ENCODE measurements around the gene PMS1.
A peak's percentile ranks its signal among the peaks of the same experiment; 100 is the strongest.

PMS1 gene

GRCh38 chr2:189818249-189819038 lies 34.2 kb downstream of the PMS1 start:
- Histone ChIP-seq H3K9me3 (ENCODE audit: control extremely low read depth in 1 of 5, control insufficient read depth in 4 of 5, insufficient read depth in 2 of 5, low read depth in 1 of 5, low read length in 4 of 5) (peaks cover 0 to 8% (median 0%) of the 10 kb centered on the region in 5 experiments), H3K27ac (ENCODE audit: insufficient read depth in 1 of 2, low read depth in 1 of 2, low read length in 2 of 2, poor library complexity in 1 of 2, severe bottlenecking in 2 of 2) (no peak overlapping the region), H3K4me1 (ENCODE audit: control extremely low read depth in 1 of 4, control insufficient read depth in 4 of 4, insufficient read depth in 4 of 4, low read length in 3 of 4) (no peaks in the 10 kb centered on the region), H3K27me3 (replicated peaks in 2 of 5; ENCODE audit: control insufficient read depth in 4 of 5, insufficient read depth in 5 of 5, low read length in 4 of 5) (no peaks in the 10 kb centered on the region), H3K4me3 (ENCODE audit: control insufficient read depth in 1 of 7, extremely low read depth in 1 of 7, insufficient read depth in 4 of 7, low read depth in 2 of 7, low read length in 6 of 7) (no peak overlapping the region), H3K36me3 (ENCODE audit: control insufficient read depth in 4 of 4, insufficient read depth in 4 of 4, low read length in 3 of 4) (peaks cover 9 to 49% (median 16%) of the 10 kb centered on the region in 4 experiments)
- ChIA-PET CTCF (no interaction called here), POLR2A (no interaction called here)
- no CpG with 5 or more reads among the region's 3 CpGs for WGBS (ENCODE audit: insufficient coverage)
- DNase-seq, result no peak

- Histone ChIP-seq H3K27ac (ENCODE audit: insufficient read depth in 1 of 2, low read depth in 1 of 2, low read length in 2 of 2, poor library complexity in 1 of 2, severe bottlenecking in 2 of 2) (no peak overlapping the region), H3K4me1 (ENCODE audit: control extremely low read depth in 1 of 4, control insufficient read depth in 4 of 4, insufficient read depth in 4 of 4, low read length in 3 of 4) (no peaks in the 10 kb centered on the region), H3K4me3 (ENCODE audit: control insufficient read depth in 1 of 7, extremely low read depth in 1 of 7, insufficient read depth in 4 of 7, low read depth in 2 of 7, low read length in 6 of 7) (no peak overlapping the region), H3K9me3 (ENCODE audit: control extremely low read depth in 1 of 5, control insufficient read depth in 4 of 5, insufficient read depth in 2 of 5, low read depth in 1 of 5, low read length in 4 of 5) (peaks cover 0 to 8% (median 0%) of the 10 kb centered on the region in 5 experiments), H3K27me3 (replicated peaks in 2 of 5; ENCODE audit: control insufficient read depth in 4 of 5, insufficient read depth in 5 of 5, low read length in 4 of 5) (no peaks in the 10 kb centered on the region), H3K36me3 (ENCODE audit: control insufficient read depth in 4 of 4, insufficient read depth in 4 of 4, low read length in 3 of 4) (peaks cover 6 to 45% (median 14%) of the 10 kb centered on the region in 4 experiments)
- ChIA-PET CTCF (interaction anchor here (1.2 kb wide), 1 partner anchor 17 kb away, joined by 3 read pairs; no protein-coding TSS in a partner anchor), POLR2A (no interaction called here)
- DNase-seq, result no peak
- no CpG with 5 or more reads among the region's 1 CpG for WGBS (ENCODE audit: insufficient coverage)
Observed at GRCh38 chr2:189819297-189819704, 35.1 kb downstream of the PMS1 start.

- 96% methylated on average over 23 of the region's 33 CpGs for whole genome bisulfite sequencing (ENCODE audit: insufficient coverage)
Observed at GRCh38 chr2:189821953-189822748, 37.9 kb downstream of the PMS1 start.

GRCh38 chr2:189824694-189825396 lies 40.6 kb downstream of the PMS1 start:
- Histone ChIP-seq H3K4me3 (ENCODE audit: control insufficient read depth in 1 of 7, extremely low read depth in 1 of 7, insufficient read depth in 4 of 7, low read depth in 2 of 7, low read length in 6 of 7) (no peak overlapping the region), H3K4me1 (ENCODE audit: control extremely low read depth in 1 of 4, control insufficient read depth in 4 of 4, insufficient read depth in 4 of 4, low read length in 3 of 4) (no peaks in the 10 kb centered on the region), H3K36me3 (ENCODE audit: control insufficient read depth in 4 of 4, insufficient read depth in 4 of 4, low read length in 3 of 4) (peaks cover 0 to 21% (median 8%) of the 10 kb centered on the region in 4 experiments), H3K27ac (ENCODE audit: insufficient read depth in 1 of 2, low read depth in 1 of 2, low read length in 2 of 2, poor library complexity in 1 of 2, severe bottlenecking in 2 of 2) (no peak overlapping the region), H3K27me3 (replicated peaks in 2 of 5; ENCODE audit: control insufficient read depth in 4 of 5, insufficient read depth in 5 of 5, low read length in 4 of 5) (no peaks in the 10 kb centered on the region), H3K9me3 (ENCODE audit: control extremely low read depth in 1 of 5, control insufficient read depth in 4 of 5, insufficient read depth in 2 of 5, low read depth in 1 of 5, low read length in 4 of 5) (no peaks in the 10 kb centered on the region)
- 100% methylated on average over 3 of the region's 3 CpGs for WGBS (ENCODE audit: insufficient coverage)
- ChIA-PET CTCF (interaction anchor here (1.1 to 1.2 kb wide), 2 partner anchors 10 to 14 kb away, joined by 3 read pairs; no protein-coding TSS in a partner anchor), POLR2A (no interaction called here)
- DNase-seq, result no peak

More at GRCh38 chr2:189821953-189822748, 37.9 kb downstream of the PMS1 start:
- H3K27me3 ChIP-seq (replicated peaks in 2 of 5; ENCODE audit: control insufficient read depth in 4 of 5, insufficient read depth in 5 of 5, low read length in 4 of 5), result no peaks in the 10 kb centered on the region
- no peak overlapping the region for H3K27ac ChIP-seq (ENCODE audit: insufficient read depth in 1 of 2, low read depth in 1 of 2, low read length in 2 of 2, poor library complexity in 1 of 2, severe bottlenecking in 2 of 2)
- POLR2A ChIA-PET, result no interaction called here
- no peaks in the 10 kb centered on the region for H3K4me1 ChIP-seq (ENCODE audit: control extremely low read depth in 1 of 4, control insufficient read depth in 4 of 4, insufficient read depth in 4 of 4, low read length in 3 of 4)
- CTCF ChIA-PET, result interaction anchor here (0.6 kb wide), 1 partner anchor 255 kb away, joined by 3 read pairs; no protein-coding TSS in a partner anchor
- H3K4me3 ChIP-seq (ENCODE audit: control insufficient read depth in 1 of 7, extremely low read depth in 1 of 7, insufficient read depth in 4 of 7, low read depth in 2 of 7, low read length in 6 of 7), result no peak overlapping the region
- peaks cover 0 to 2% (median 0%) of the 10 kb centered on the region in 5 experiments for H3K9me3 ChIP-seq (ENCODE audit: control extremely low read depth in 1 of 5, control insufficient read depth in 4 of 5, insufficient read depth in 2 of 5, low read depth in 1 of 5, low read length in 4 of 5)
- peaks cover 3 to 40% (median 11%) of the 10 kb centered on the region in 4 experiments for H3K36me3 ChIP-seq (ENCODE audit: control insufficient read depth in 4 of 4, insufficient read depth in 4 of 4, low read length in 3 of 4)
- peak in 1 of 3 donors; percentile 3 for DNase-seq

GRCh38 chr2:189826039-189826438 lies 41.8 kb downstream of the PMS1 start:
- ChIA-PET POLR2A (no interaction called here), CTCF (no interaction called here)
- H3K4me3 ChIP-seq (ENCODE audit: control insufficient read depth in 1 of 7, extremely low read depth in 1 of 7, insufficient read depth in 4 of 7, low read depth in 2 of 7, low read length in 6 of 7), result no peak overlapping the region

GRCh38 chr2:189829102-189829833 lies 45.0 kb downstream of the PMS1 start:
- Histone ChIP-seq H3K27ac (ENCODE audit: insufficient read depth in 1 of 2, low read depth in 1 of 2, low read length in 2 of 2, poor library complexity in 1 of 2, severe bottlenecking in 2 of 2) (no peak overlapping the region), H3K36me3 (ENCODE audit: control insufficient read depth in 4 of 4, insufficient read depth in 4 of 4, low read length in 3 of 4) (peaks cover 1 to 9% (median 5%) of the 10 kb centered on the region in 4 experiments), H3K4me1 (ENCODE audit: control extremely low read depth in 1 of 4, control insufficient read depth in 4 of 4, insufficient read depth in 4 of 4, low read length in 3 of 4) (no peaks in the 10 kb centered on the region), H3K27me3 (replicated peaks in 2 of 5; ENCODE audit: control insufficient read depth in 4 of 5, insufficient read depth in 5 of 5, low read length in 4 of 5) (no peaks in the 10 kb centered on the region), H3K4me3 (ENCODE audit: control insufficient read depth in 1 of 7, extremely low read depth in 1 of 7, insufficient read depth in 4 of 7, low read depth in 2 of 7, low read length in 6 of 7) (no peak overlapping the region), H3K9me3 (ENCODE audit: control extremely low read depth in 1 of 5, control insufficient read depth in 4 of 5, insufficient read depth in 2 of 5, low read depth in 1 of 5, low read length in 4 of 5) (no peaks in the 10 kb centered on the region)
- ChIA-PET POLR2A (no interaction called here), CTCF (interaction anchor here (1.1 kb wide), 1 partner anchor 27 kb away, joined by 4 read pairs; no protein-coding TSS in a partner anchor)
- DNase-seq, result no peak
- WGBS (ENCODE audit: insufficient coverage), result 94% methylated on average over 3 of the region's 4 CpGs

More at GRCh38 chr2:189826039-189826438, 41.8 kb downstream of the PMS1 start:
- Histone ChIP-seq H3K27me3 (replicated peaks in 2 of 5; ENCODE audit: control insufficient read depth in 4 of 5, insufficient read depth in 5 of 5, low read length in 4 of 5) (no peaks in the 10 kb centered on the region), H3K9me3 (ENCODE audit: control extremely low read depth in 1 of 5, control insufficient read depth in 4 of 5, insufficient read depth in 2 of 5, low read depth in 1 of 5, low read length in 4 of 5) (no peaks in the 10 kb centered on the region), H3K27ac (ENCODE audit: insufficient read depth in 1 of 2, low read depth in 1 of 2, low read length in 2 of 2, poor library complexity in 1 of 2, severe bottlenecking in 2 of 2) (no peak overlapping the region), H3K36me3 (ENCODE audit: control insufficient read depth in 4 of 4, insufficient read depth in 4 of 4, low read length in 3 of 4) (peaks cover 0 to 13% (median 8%) of the 10 kb centered on the region in 4 experiments), H3K4me1 (ENCODE audit: control extremely low read depth in 1 of 4, control insufficient read depth in 4 of 4, insufficient read depth in 4 of 4, low read length in 3 of 4) (no peaks in the 10 kb centered on the region)
- no peak for DNase-seq
- 100% methylated on average over 4 of the region's 5 CpGs for WGBS (ENCODE audit: insufficient coverage)
